ENCODE results near the gene MAIP1.

MAIP1 gene

DNA sequence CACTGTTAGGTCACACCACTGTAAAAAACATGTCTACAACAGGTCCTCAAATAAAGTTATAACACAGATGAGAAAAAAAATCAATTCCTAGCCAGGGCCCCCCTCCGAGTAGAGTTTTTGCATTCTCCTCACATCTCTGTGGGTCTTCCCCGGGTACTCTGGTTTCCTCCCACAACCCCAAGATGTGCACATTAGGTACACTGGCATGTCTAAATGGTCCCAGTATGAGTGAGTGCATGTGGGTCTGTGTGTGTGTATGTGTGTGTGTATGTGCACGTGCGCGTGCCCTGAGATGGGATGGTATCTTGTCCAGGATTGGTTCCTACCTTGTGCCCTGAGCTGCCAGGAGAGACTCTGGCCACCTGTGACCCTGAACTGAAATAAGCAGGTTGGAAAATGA, 5.0 kb upstream of the MAIP1 start:
- no peak for DNase-seq

DNA sequence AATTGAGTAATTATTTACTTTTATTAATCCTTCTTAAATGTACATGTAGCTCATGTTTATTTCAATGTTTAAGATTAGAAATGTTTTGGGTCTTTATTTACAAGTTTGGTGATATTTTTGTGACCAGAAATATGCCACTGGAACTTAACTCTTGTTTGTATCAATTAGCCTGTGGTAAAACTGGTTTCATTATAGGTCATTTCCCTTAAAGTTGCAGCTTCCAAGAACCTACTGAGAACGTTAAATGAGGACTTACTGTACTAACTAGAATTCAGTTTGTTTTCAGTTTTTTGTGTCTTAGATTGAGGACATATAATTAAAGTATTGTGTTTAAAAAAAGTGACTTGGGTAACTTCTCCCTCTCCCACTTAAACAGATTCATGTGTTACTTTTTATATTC, 4.4 kb upstream of the MAIP1 start:
- DNase-seq, result no peak

DNA sequence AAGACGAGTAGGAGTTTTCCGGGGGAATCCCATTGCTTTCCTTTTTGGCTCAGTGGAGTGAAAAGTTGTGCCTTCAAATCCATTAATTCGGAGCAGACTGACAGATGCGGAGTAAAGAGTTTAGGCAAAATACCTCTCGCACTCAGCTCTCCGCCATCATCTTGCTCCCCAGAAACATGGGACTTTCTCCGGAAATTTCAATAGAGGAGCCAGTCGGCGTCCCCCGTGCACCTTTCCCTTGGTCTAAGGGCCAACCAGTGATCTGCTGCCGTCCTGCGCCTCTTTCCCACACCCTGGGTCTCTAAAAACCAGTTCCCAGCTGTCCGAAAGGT, 409 bp upstream of the MAIP1 start:
- DNase-seq, result peak; percentile 47

DNA sequence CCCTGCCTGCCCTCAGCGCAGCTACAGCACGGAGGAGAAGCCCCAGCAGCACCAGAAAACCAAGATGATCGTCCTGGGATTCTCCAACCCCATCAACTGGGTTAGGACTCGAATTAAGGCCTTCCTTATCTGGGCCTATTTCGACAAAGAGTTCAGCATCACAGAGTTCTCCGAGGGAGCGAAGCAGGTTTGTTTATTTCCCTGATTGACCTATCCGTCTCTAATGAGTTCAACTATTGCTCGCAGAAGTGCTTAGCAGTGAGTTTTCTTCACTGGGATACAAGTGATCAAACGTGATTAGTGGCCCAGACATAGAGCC, 639 bp downstream of the MAIP1 start:
- no peak for DNase-seq

DNA sequence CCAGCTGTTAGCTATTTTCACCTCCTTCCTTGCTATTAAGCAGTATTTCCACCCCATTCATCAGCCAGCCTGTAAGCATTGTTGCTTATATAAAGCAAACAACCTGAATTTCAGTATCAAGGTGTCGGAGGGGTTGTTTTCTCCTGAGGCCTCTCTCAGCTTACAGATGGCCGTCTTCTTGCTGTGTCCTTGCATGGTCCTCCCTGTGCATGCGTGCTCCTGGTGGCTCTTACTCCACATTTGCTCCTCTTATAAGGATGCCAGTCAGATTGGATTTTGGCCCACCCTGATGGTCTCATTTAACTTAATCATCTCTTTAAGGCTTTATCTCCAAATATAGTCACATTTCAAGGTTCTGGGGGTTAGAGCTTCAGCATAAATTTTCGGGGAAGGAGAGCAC, 2.6 kb downstream of the MAIP1 start:
- DNase-seq, result no peak

DNA sequence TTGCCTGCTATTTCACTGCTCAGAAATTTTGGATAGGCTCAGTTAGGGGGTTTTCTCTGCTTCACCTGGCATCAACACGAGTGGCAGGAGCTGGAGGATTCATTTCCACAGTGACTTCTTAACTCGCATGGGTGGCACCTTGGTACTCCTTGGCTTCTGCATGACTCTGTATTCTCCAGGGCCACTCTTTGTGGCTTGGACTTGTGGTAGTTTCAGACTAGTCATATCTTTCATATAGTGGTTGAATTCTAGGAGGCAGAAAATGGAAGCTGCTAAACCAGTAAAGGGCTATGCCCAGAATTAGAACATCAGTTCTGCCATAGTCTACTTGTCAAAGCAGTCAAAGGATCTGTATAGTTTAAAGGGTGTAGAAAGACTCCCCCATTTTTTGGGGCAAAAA, 6.8 kb downstream of the MAIP1 start:
- no peak for DNase-seq

DNA sequence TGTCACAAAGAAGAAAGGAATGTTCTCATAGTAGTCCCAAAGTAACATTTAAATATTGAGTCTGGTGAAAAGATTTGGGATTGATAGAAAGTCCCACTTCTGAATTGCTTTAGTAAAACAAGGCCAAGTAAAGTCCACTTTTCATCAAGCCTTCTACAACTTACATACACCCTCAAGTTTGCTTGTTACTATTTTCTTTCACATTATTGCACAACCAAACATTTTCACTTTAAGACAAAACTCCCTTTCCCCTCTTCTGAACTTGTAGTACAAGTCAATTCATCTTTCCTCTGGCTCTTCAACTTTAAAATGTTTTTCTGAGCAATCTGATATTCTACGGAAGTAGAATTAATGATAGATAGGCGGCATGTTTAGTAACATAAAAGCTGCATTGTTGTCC, 11.0 kb downstream of the MAIP1 start:
- no peak for DNase-seq

DNA sequence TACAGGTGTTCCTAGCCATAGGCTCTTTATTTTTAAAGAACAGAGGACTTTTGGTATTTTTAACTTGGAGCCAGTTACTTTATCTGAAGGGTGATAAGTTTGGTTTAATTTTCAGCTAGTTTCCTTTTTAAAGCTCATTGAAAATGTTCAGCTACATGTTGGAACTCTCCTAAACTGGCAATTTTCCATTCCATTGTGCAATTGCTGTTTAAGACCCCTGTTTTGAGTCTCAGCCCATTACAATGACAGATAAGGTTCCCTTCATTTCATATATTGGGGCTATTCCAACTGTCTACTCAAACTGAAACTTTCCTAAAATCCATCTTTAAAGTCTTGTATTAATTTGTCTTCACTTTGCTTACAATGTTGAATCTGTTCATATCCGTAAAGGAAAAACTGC, 11.6 kb downstream of the MAIP1 start:
- no peak for DNase-seq

DNA sequence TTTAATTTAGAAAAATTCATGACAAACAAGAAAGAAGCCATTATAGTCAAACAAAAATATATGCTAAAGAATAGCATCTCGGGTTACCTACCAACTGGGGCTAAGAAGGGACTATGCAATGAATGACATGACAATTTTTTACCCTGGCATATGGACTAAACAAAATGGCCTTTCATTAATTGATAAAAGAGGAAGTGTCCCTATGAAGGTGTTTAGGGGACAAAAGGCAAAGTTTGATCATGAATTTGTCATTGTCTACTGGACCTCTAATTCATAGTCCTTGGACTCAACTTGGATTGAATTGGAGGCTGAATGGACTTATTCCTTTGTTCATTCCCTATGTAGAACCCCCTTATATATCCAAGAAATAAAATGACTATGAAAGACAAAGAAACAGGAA, 12.7 kb downstream of the MAIP1 start:
- DNase-seq, result no peak

DNA sequence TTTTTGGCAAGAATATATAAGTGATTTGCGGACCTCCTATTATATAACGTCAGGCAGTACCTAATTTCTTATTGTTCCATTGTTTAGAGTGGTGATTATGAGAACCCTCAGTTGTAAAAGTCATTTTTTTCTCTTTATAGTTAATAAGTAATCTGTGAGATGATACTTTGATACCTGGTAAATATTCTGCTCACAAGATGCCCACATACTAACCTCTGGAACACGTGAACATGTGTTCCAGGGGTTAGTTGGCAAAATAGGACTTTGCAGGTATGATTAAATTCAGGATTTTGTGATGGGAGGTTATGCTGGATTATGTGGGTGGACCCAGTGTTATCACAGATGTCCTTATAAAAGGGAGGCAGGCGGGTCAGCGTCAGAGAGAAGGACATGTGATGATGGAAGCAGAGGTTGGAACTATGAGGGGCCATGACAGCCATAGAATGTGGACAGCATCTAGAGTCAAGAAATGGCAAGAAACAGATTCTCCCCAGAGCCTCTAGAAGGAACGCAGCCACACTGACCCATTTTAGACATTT, 16.8 kb downstream of the MAIP1 start:
- no peak for DNase-seq

DNA sequence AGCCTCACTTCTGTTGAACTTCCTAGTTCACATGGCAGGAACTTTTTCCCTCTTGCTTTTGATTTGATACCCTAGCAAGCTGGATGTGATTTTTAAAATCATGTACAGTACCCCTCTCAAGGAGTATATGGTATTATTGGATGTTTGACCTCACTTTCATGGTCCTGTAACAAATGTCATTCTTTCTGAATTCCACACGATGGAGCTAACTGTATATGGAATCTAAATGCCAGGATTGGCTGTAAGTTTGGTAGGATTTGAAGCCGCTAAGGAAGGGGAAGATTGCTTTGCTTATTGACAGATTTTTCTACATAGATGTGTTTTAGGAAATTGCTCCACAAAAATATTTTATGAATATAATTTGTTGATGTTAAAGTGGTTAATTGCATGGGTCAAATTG, 18.3 kb downstream of the MAIP1 start:
- DNase-seq, result no peak

DNA sequence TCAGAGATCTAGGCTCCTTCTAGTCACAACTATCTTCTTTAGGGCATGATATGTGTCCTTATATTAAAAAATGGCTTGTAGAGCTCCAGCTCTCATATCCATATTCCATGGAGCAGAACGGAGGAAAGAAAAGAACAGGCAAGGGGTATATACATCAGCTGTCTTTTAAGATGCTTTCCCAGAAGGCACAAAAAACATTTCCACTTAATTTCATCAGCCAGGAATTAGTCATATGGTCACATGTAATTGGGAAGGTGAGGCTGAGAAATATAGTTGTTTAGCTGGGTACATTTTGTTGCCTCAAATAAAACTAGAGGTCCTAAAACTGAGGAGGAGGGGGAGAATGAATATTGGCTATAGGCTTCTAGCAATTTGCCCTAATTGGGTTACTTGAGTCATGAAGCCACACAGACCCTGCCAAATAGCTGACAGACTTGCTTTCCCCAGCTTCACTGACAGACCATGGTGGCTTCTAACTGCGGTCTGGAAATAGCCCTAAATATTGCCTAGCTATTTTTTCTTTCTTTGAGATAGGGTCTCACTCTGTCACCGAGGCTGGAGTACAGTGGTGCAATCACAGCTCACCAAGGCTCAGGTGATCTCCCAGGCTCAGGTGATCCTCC, 20.0 kb downstream of the MAIP1 start:
- DNase-seq, result no peak

DNA sequence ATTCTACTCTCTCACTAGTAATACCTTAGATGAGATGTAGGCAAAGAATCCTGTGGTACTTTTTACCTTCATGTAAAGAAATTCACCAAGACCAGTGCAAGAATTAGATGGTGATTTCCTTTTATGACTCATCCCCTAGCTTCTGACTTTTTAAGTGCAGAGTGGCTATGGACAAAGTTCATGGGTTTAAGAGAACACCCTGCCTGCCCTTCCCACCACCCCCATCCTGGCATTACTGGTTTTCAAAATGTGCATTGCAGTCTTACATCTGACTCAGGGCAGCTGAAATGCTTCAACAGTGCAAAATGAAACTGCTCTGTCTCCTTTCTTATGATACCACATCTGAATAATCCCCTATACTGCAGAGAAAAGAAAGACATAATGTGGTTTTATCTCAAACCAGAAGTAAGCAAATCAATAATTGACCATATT, 22.6 kb downstream of the MAIP1 start:
- no peak for DNase-seq

DNA sequence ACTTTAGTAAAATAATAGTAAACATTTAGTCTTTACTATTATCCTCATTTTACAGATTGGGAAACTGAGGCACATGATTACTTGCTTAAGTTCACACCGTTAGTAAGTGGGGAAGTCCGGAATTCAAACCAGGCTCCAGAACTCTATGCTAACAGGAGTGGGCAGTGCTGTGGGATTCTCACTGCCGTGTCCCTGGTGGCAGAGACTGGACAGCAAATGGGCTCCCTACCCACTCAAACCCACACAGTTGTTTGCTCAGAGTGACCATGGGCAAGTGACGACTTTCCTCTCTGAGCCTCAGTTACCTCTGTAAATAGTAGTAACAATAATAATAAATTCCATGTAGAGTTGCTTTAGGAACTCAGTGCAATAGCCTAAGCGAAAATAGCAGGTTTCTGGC, 24.0 kb downstream of the MAIP1 start:
- no peak for DNase-seq

DNA sequence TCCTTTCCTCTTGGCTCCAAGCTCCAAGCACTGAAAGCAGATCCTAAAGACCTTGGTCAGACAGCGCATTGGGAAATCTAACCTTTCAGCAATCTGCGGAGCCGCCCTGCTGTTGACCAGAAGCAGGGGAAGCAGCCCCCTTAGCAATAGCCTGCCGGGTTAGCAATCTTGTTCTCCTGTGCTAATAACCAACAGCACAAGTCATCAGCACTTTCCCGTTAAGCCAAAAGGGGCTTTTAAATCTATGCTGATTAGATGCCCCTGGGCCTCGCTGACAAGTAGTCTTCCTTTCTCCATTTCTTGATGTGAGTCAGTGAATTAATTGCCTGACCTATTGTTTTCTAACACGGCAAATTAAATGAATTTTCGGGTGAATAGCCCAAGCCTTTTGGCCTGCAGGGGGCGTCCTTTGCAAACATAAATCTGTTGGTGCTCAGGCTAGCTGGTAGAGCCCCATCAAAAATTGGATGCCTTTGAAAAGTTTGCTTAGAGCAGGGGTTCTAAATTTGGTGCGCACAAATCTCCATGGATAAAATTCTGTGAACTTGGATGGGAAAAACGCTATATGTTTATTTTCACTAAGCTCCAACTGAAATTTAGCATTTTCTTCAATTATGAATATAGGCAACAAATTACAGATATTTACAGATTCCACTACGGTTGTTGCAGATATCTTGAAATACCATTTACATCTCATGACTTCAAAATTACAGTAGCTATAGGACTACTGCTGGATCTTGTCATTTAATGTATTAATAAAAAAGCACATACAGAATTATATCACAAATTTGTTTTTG, 24.6 kb downstream of the MAIP1 start:
- peak; percentile 62 for DNase-seq

DNA sequence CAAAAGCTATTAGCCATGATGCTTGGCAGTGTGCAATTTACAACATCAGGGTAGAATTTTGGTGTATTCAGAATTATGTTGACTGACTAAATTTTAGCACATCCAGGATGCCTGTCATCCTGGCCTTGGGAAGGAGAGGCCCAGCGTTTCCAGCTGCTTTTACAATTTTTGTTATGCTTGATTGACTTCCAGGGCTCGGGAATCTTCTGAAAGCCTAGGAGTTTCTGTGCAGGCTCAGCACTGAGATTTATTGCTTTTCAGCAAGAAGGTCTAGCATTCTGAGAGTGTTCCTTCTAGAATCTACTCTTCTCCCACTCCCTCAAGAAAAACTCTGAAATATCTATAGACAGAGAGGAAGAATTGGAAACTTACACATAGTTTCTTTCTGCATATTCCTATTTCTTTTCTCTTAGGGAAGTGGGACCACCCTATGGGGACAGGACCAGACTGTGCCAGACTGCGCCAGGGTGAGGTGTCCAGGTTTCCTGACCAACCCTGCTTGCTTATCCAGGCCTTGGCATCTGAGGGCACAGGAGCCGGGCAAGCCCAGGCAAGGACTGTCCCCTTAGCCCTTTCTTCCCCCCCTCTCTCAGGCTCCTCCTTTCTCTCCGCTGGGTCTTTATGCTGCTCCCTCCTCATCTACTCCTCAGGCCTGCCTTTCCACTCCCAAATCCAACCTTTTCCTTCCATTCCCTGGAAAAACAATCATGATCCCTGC, 26.9 kb downstream of the MAIP1 start:
- no peak for DNase-seq

DNA sequence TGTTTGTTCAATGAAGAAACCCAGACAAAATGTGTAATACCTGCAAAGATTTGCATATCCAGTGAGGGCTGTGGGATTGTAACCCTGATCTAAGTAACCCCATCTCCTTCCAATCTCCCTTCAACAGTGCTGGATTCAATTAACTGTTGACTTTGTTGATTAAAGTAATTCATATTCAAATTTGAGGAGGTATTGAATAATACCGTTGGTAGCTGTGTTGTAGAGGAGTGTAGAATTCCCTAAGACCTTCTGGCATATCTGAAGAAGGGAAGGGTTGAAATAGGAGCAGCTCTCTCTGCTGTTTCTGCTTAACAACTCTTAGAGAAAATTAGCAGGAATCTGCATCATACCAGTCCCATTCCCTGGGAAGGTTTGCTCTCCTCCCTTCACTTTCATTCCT, 28.2 kb downstream of the MAIP1 start:
- DNase-seq, result no peak

DNA sequence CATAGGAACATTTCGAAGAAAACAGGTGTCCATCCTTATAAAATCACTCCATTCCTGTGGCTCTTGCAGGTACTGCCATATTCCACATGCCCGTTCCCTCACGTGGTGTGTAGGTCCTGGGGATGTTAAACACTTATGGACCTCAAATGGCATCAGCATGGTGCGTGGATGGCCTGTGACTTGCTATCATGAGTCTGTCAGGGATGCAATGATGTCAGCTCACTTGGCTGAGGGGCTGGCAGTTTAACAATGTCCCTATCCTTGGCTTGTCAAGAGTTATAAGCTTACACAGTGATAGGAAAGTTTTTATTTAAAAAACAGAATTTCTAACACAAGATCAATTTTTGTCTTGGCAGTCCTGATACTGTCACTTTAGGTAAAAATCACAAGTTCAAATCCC, 28.8 kb downstream of the MAIP1 start:
- no peak for DNase-seq

DNA sequence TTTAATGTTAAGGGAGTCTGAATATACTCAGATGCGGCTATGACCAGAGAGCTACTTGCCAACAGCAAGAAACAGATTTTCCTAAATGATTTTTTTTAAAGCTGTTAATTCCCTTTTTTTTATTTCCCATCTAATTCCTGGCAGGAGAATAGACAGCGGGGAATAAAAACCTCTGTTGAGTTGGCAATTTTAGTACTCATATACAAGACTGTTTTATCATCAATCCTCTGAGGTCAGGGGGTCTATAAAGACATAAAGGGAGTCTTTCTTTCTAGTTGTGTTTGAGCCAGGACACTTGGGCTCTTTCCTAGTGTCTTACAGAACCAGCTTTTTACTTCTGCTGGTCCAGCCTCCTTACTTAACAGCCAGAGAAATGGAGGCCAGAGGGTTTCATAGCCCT, 29.4 kb downstream of the MAIP1 start:
- DNase-seq, result no peak

DNA sequence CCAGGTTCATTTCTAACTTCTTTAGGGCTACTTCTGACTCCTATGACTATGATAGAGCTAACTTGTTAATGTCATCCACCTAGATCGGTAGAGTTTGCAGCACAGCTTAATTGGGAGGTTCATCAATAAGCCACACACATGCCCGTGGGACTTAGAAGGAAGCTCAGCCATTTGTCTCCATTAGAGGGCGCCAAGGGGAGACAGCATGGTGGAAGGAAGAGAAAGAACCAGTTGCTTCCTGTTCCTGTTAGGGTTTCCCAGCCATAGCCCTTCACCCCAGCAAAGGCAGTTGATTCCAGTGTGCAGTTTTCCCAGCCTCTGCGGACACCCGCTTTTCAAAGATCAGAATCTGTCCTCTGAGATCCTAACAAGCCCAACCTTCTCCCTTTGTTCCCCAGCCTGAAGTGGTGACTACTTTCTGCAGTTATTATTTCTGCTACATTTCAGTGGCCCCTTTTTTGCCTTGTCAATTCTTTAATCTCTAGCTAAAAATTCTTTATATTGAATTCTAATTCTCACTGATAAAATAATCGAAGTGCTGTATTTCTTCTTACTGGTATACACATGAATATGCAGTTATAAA, 30.3 kb downstream of the MAIP1 start:
- DNase-seq, result peak; percentile 14

DNA sequence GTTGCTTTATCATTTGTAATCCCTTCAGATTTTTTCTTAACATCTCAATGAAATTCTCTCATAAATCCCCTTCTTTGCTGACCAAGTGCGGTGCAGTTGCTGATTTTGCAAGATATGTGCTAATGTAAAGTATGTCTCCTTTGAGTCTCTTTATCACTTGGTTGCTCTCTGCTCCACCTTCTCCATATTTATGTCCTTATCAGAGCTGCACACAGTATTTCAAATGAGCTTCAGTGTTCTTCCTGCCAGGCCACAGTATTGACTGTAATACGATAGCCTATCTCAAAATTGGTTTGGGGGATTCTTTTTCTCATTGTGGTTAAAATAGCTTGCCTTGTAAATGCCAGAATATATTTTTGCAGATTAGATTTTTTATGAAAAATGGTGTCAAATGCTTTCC, 32.2 kb downstream of the MAIP1 start:
- DNase-seq, result no peak

DNA sequence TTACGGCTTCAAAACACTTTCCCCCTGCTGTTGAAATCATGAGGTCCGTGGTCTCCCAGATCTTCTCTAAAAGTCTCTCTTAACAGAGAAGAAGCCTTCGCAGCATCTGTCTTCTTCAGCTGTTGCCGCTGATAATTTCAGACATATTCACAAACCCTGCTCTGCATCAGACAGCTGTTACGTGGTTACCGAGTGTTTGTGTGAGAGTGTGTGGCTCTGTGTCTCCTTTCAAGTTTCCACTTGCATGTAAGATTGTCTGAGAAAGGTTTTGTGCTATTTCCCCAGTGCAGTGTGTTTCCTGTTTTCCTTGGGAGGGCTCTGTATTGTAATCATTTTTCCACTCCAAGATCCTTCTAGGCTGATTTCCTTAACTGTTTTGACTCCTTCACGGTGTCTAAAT, 32.8 kb downstream of the MAIP1 start:
- no peak for DNase-seq

DNA sequence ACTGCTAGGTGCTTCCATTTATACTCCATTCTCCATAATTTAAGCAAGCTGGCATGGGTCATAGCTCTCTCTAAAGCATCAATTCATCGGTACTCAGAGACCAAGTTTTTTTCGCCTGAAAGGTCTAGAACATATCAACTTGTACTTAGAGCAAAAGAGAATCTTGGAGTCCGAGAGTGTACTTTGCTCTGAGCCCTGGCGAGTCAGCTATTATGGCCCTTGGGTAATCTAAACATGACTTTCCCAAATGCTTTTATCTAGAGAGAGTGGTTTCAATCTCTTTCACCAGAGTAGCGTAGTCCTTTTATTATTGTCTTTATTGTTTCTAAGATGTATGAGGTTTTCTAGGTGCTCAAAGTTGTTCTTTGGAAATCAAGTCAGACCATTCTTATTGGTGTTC, 34.4 kb downstream of the MAIP1 start:
- no peak for DNase-seq

DNA sequence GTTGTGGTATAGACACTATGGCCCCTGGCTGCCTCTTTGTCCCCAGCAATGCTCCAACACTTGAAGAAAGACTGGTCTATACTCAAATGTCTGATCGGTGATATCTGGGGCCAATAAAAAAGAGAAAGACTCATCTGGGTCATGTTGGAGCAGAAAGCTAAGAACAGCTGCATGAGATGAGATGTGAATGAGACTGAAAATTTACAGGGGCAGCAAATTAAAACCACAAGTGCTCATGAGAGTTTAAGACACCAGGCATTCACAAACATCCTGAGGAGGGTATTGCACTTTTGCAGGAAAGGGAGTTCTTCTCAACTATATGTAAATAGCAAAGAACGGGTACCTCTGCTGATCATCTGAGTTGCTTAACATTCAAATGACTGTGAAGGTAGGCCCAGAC, 36.3 kb downstream of the MAIP1 start:
- DNase-seq, result no peak

Measured in NCI-H2107 (cell line).